ENCODE results near the gene C19orf67.
A peak's percentile ranks its signal among the peaks of the same experiment; 100 is the strongest.

Gene C19orf67

DNA sequence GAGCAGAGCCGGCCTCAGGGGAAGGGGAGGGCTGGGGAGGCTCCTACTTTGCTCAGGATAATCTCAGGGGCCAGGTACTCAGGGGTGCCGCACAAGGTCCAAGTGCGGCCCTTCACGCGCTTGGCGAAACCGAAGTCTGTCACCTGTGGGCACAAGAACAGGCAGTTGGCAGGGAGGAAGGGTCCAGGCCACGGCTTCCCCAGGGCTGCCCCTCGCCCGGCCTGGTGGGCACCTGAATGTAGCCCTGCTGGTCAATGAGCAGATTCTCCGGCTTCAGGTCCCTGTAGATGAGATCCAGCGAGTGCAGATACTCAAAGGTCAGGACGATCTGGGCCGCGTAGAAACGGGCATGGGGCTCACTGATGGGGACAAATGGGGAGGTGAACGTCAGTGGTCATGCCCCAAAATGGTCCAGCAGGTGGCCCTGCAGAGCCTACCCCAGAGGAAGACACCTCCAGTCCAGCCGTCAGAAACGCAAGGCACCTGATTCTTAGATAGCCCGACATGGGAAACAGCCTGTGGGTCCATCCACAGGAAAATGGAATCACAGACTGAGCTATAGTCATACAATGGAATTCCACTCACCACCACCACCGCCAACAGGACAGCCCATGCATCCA, 12.1 kb upstream of the C19orf67 start:
- in situ Hi-C loops (cut with HindIII; ENCODE audit: low pct_ligation_motif_present, low sequenced_read_pairs): no loop called here
- Histone ChIP-seq H3K27ac (no peak overlapping the region), H3K36me3 (replicated peaks) (peaks cover 32% of the 10 kb centered on the region), H3K27me3 (replicated peaks) (no peaks in the 10 kb centered on the region), H3K4me3 (ENCODE audit: low read depth, low read length) (no peak overlapping the region)
- TF ChIP-seq, protein P1, sequence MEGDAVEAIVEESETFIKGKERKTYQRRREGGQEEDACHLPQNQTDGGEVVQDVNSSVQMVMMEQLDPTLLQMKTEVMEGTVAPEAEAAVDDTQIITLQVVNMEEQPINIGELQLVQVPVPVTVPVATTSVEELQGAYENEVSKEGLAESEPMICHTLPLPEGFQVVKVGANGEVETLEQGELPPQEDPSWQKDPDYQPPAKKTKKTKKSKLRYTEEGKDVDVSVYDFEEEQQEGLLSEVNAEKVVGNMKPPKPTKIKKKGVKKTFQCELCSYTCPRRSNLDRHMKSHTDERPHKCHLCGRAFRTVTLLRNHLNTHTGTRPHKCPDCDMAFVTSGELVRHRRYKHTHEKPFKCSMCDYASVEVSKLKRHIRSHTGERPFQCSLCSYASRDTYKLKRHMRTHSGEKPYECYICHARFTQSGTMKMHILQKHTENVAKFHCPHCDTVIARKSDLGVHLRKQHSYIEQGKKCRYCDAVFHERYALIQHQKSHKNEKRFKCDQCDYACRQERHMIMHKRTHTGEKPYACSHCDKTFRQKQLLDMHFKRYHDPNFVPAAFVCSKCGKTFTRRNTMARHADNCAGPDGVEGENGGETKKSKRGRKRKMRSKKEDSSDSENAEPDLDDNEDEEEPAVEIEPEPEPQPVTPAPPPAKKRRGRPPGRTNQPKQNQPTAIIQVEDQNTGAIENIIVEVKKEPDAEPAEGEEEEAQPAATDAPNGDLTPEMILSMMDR (IDR thresholded peaks at IDR 0.05; ENCODE audit: low read depth, low read length, missing control alignments): peak; percentile 28
- no peak for DNase-seq

DNA sequence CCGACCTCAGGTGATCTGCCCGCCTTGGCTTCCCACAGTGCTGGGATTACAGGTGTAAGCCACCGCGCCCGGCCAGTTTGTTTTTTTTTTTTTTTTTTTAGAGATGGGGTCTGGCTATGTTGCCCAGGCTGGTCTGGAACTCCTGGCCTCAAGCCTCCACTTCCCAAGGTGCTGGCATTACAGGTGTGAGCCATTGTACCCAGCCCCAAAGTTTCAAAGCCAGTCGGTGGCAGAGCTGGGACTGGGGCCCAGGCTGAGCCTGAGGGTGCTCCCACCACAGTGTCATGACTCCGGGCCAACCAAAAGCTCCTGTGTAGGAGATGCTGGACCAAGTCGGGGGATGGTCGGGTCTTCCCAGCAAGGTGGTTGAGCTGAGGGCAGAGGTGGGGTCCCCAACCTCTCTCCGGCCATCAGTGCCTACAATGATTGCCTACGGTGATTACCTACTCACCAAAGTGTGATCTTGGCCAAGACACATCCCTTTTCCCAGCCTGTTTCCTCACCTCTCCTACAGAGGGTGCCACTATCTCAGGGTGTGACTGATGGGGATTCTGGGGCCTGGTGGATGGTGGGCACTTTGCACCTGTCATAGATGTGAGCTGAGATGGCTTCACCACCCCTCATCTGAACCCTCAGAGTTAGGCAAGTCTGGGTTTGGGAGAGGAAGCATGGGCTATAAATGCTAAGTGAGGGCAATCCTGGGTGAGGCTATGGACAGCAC, 10.8 kb upstream of the C19orf67 start:
- Histone ChIP-seq H3K27me3 (replicated peaks) (no peaks in the 10 kb centered on the region), H3K4me3 (ENCODE audit: low read depth, low read length) (no peak overlapping the region), H3K36me3 (replicated peaks) (peaks cover 21% of the 10 kb centered on the region), H3K27ac (no peak overlapping the region)
- in situ Hi-C loops (cut with HindIII; ENCODE audit: low pct_ligation_motif_present, low sequenced_read_pairs): no loop called here
- no peak for DNase-seq
- TF ChIP-seq, protein P1 (IDR thresholded peaks at IDR 0.05; ENCODE audit: low read depth, low read length, missing control alignments): peak; percentile 36

DNA sequence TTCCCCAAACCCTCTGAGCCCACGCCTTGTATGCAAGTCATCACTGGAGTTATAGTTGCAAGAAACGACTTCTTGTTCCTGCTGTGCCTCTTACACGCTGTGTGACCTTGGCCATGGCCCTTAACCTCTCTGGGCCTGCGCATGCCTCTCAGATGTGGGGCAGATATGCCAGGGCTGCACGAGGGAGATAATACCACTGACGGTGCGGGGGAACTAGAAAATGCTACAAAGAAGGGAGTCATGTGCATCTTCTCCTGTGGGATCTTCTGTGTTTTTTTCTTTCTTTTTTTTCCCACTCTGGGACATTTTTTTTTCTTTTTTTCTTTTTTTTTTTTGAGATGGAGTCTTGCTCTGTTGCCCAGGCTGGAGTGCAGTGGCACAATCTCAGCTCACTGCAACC, 9.3 kb upstream of the C19orf67 start:
- Histone ChIP-seq H3K4me3 (ENCODE audit: low read depth, low read length) (no peak overlapping the region), H3K27me3 (replicated peaks) (no peaks in the 10 kb centered on the region), H3K27ac (no peak overlapping the region), H3K36me3 (replicated peaks) (peaks cover 11% of the 10 kb centered on the region)
- TF ChIP-seq, protein P1 (IDR thresholded peaks at IDR 0.05; ENCODE audit: low read depth, low read length, missing control alignments): no peak
- DNase-seq: no peak
- in situ Hi-C loops (cut with HindIII; ENCODE audit: low pct_ligation_motif_present, low sequenced_read_pairs): no loop called here

DNA sequence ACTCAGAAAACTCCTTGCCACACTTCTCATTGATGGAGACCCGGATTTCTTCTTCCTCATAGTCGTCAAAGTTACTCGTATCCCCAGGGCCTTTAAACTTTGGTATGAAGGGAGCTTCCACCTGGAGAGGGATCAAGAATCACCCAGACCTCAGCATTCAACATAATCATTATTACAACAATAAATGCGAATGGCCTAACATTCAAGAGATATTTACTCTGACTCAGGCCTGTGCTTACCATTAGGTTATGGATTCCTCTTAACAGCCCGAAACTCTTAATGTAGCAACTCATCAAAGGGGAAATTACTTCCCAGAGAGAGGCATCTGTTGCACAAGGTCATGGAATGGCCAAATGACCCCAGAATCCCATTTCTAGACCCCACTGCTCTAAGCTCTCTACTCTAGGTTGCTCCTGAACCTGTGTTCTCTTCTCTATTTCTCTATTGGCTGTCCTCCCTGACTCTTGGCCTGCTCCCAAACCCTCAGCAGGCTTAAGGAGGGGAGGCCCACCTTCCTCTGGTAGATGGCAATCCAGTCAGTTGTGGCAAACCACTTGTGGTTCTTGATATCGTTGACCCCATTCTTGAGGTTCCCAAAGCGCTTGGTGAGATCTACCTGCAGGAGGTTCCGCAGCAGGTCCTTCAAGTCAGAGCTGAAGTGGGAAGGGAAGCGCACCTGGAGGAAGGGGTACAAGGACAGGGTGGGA, 7.7 kb upstream of the C19orf67 start:
- in situ Hi-C loops (cut with HindIII; ENCODE audit: low pct_ligation_motif_present, low sequenced_read_pairs): no loop called here
- H3K36me3 ChIP-seq (replicated peaks): peaks cover 18% of the 10 kb centered on the region
- no peak overlapping the region for H3K4me3 ChIP-seq (ENCODE audit: low read depth, low read length)
- TF ChIP-seq, protein P1 (IDR thresholded peaks at IDR 0.05; ENCODE audit: low read depth, low read length, missing control alignments): no peak
- no peak overlapping the region for H3K27ac ChIP-seq
- DNase-seq: no peak
- H3K27me3 ChIP-seq (replicated peaks): no peaks in the 10 kb centered on the region

DNA sequence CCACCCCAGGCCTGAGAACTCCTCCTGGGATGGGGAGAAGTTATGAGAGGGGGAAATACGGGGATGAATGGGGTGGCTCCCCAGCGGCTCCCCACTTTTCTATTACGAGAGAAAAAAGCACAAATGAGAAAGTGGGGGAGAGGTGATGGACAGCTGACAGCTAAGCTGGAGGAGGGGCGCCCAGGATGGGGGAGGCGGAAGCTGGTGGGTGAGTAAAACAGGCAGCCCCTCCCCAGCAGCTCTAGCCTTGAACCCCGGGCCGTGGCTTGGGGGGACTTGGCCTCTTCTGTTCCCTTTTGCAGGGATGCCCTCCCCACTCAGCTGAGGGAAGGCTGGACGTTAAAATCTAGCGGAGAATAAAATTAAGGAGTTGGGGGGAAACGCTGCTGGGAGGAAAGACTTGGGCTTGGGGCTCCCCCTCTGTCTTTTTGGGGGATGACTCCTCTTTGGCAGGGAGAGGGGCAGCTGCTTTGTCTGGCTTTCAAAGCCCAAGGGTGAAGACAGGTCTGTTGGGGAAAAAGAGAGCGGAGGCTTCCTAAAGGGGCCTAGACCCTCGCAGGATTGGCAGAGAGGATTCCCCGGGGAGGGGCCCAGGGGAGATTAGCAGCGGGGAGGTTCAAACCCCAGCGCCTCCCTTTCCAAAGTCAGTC, 6.4 kb upstream of the C19orf67 start:
- Histone ChIP-seq H3K36me3 (replicated peaks) (peaks cover 15% of the 10 kb centered on the region), H3K27me3 (replicated peaks) (no peaks in the 10 kb centered on the region), H3K4me3 (ENCODE audit: low read depth, low read length) (peak overlapping the region; percentile 69), H3K27ac (no peak overlapping the region)
- in situ Hi-C loops (cut with HindIII; ENCODE audit: low pct_ligation_motif_present, low sequenced_read_pairs): no loop called here
- TF ChIP-seq, protein P1 (IDR thresholded peaks at IDR 0.05; ENCODE audit: low read depth, low read length, missing control alignments): no peak
- DNase-seq: no peak

Measured in brain microvascular endothelial cell (primary cell).